ENCODE results near the gene FOXP1.

The FOXP1 gene

DNA sequence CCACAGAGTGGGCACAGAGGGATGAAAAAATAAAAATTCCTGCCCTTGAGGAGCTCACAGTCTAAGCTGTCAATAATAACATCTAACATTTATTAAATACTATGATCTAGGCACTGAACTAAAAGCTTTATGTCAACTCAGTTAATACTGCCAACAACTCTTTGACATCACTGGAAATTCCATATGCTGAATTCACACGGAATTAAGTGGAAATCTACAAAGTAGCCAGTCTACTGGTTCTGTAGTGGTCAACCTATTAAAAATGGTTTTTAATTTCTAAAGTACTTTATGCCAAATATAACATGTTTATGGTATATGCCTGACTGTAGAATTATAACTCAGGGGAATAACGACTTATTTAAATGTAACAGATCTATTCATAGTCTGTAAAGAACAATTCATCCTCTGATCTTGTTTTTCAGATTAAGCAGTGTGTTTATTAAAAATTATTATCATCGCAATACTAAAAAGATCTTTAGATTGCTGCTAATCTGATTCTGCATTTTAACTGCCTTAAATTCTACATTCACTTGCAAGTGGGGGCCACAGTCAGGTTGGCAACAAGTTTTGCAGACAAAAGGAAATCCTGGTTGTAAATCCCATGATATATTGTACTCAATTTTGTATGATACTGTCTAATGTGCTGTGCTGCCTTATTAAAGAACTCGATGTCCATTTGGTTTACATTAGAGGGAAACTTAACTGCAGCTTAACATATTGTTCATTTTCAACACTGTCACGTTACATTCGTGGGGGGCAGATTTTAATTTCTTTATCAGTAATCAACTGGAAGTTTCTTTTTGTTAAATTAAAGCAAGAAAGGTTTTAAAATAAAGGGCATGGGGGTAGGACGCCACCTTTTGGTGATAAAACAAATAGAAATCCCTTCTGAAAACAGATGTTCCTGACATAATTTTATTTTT is 2.6 kb upstream of the FOXP1 start:
- DNase-seq: no peak

- DNase-seq: no peak
Observed at GRCh38 chr3:71585131-71585530, 1.6 kb upstream of the FOXP1 start.

- peak; percentile 80 for DNase-seq
Observed at GRCh38 chr3:71584394-71585011, 975 bp upstream of the FOXP1 start.

DNA sequence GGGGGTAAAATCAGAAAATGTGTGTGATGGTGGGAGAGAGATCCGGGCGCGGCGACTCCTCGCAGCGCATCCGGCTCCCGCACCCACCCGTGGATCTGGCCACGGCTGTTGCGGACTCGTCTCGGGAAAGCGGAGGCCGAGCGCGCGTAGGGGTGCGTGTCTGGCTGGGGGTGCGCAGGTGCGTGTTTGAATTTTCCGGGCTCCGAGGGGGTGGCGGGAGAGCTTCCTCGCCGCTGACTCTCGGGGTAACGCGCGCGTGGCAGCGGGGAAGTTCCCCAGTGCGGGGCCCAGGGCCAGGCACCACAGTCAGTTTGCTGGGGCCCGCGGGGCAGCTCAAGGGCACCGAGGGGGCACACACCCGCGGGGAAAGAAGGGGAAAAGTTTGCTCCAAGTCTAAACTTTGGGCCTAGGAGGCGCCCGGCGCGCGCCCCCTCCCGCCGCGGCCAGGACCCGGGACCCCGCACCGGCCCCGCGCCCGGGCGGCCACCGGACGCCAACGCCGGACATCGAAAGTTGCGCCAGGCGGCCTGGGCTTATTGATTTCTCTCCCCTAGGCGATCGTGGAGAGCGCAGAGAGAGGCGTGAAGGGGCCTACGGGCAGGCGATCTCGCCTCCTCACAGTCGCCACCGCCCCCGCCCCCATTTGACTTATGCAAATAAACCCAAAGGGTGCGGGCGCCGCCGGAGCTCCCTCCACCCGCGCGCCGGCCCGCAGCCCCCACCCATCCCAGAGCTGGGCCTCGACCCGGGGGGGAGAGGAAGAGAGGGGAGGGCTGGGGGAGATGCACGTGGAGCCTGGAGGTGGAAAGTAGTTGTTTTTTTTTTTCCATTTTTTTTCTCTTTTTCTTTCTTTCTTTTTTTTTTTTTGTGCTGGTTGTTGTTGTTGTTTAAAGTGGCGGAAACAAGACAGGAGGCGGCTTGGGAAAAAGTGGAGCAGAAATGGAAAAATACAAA is 639 bp downstream of the FOXP1 start:
- peak; percentile 83 for DNase-seq

DNA sequence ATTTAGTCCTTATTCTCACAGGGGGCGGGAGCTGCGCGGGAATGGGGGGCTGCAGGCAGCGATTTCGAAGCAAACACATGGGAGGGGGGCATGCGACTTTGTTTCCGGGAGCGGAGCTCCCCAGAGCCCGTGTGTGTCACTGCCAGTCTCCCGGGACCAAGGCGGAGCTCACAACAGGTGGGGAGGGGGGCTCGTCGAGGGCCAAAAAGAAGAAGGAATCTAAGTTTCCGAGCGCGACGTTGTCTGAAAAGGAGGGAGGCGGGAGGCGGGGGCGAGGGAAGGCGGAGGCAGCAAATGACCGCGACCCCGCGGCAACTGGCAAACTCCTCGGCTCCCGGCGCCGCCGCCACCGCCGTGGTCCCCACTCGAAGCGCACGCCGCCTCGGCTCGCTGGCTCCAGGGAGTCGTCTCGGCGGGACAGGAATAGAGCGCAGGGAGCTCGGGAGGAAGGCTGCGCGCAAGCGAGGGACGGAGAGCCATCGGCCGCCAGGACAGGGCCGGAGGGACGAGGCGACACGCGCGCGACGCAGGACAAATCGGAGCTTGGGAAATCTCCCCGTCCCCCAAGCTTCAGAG is 1.4 kb downstream of the FOXP1 start:
- peak; percentile 82 for DNase-seq

DNA sequence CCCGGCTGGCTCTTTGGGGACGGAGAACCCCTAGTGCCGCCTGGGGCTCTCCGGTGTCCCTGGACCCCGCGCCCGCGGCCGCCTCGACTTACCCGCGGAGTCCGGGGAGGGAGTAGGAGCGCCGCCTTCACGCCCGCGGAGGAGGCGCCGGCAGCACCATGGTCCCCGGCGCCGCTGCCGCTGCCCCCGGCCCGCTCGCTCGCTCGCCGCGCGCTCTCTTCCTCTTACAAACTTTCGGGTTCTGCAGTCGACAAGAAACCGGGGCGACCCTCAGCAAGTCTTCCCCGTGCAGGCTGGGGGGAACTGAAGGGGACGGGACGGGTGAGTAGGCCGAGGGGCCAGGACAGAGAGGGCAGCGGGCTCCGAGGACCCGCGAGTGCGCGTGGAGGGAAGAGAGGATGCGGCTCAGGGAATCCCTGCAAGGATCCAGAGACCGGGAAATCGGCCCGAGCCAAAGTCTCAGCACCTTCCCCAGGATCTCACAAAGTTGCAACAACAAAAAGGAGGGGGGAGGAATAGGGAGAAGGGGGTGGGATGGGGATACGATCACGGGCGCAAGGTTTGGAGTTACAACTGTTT is 2.0 kb downstream of the FOXP1 start:
- DNase-seq: no peak

- DNase-seq: no peak
Observed at GRCh38 chr3:71580636-71581456, 2.7 kb downstream of the FOXP1 start.

- DNase-seq: peak; percentile 32
Observed at GRCh38 chr3:71579935-71580406, 3.6 kb downstream of the FOXP1 start.

DNA sequence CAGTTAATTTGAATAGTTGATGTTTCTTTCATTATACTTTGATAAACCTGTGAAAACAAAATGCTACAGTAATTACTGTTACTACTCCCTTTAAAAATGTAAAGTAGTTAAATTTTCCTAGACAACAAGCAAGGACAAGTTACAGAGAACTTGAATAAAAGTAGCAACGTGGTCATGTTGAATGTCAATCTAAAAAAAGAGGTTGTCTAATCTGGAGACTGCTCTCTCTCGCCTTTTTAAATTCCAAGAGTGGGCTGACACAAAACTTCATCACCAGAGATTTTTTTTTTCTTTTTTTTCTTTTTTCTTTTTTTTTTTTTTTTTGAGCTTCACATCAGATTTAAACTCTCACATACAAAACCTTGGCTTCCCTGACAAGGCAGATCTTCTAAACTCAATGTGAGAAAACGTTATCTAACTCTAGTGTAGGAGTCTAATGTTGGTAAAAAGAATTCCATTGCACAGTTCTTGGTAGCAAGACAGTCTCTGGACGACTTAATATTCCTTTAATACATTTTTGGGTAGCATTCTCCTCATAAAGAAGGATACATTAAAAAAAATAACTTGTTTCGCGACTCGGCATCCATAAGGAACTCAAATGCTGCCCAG is 4.1 kb downstream of the FOXP1 start:
- DNase-seq: no peak

- no peak for DNase-seq
Observed at GRCh38 chr3:71578054-71578751, 5.3 kb downstream of the FOXP1 start.

- DNase-seq: no peak
Observed at GRCh38 chr3:71577011-71577410, 6.5 kb downstream of the FOXP1 start.

DNA sequence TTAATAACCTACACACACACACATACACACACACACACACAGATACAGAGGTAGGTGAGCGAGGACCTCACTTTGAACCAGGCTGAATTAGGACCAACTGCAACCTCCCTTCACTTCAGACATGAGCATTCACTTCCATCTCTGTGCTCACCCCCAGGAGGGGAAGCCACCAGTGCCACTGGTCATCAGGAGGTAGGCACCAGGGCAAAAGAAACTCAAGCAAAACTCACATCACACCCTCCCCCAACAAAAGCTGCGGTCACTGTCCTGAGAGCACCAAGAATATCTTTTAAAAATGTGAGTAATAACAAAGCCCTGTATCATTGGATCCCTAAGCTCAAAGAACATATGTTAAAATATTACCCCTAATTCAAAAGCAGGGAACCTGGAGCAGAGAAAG is 8.1 kb downstream of the FOXP1 start:
- no peak for DNase-seq

DNA sequence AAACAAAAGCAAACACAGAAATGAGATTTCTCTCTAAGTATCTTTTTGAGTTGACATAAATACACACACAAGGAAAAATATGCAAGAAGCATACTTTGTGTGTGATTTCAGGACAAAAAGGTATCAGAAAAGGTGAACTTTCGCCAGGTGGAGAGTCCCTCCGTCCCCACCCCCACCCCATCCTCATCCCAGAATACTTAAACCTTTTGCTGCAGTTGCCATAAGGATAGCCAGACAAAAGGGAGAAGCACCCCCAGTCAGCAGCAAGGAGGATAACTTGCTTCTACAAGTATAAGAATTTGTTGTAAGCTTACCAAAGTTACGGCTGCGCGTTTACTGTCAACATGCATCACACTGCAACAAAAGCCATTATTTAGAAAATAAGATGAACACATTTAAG is 10.3 kb downstream of the FOXP1 start:
- DNase-seq: no peak

DNA sequence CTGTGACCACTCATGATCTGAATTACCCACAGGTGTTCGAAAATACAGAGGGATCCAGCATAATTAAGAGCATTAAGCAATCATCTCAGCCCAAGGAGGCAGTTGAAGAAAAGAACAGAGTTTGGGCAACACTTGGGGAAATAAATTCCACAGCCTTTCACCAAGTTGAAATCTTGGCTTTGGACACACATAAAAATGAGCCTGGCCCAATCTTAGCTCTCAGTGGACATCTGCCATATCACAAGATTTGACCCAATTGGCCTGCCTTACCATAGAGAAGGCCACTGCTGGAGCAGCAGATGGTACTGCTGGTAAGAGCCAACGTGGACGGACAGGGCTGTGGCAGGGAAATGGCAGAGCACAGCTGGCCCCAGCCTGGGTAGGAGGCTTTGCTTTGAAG is 13.0 kb downstream of the FOXP1 start:
- no peak for DNase-seq

GRCh38 chr3:71568207-71568606 is 15.3 kb downstream of the FOXP1 start:
- no peak for DNase-seq

- no peak for DNase-seq
Observed at GRCh38 chr3:71566776-71567175, 16.8 kb downstream of the FOXP1 start.

- DNase-seq: no peak
Observed at GRCh38 chr3:71565976-71566375, 17.6 kb downstream of the FOXP1 start.

- no peak for DNase-seq
Observed at GRCh38 chr3:71565316-71565715, 18.2 kb downstream of the FOXP1 start.

DNA sequence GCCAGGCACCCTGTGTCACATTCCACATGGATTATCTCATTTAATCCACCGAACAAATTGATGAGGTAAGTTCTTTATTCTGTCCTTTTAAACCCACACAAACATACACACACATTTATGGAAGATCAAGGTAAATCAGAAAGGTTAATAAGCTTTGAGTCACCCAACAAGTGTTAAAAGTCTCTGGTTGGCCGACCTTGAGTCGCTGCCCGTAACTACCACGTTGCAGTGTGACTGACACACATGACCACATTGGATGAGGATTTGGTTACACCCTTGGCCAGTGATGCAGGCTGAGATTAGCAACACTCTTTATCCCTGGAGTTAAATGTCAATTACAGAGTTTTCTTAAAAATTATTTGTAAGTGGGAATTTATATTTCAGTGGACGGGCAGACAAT is 19.2 kb downstream of the FOXP1 start:
- DNase-seq: no peak

- no peak for DNase-seq
Observed at GRCh38 chr3:71563827-71564226, 19.7 kb downstream of the FOXP1 start.

Data from femur (tissue), 1 donor.